Calu3 (cell line): ENCODE measurements around the gene ACAD11. TPM values are rescaled to one million over a fixed set of nuclear protein-coding genes. Genes with fewer than 3 reads are reported as not detected.

Experiments
- BruUV-seq: library from RNA; stranded (reverse); fragments of 400-500 nt; replicated peaks from 2 replicates; lab custom pipeline; 2021; lab: Mats Ljungman, UMichigan
- CTCF ChIA-PET: fragments of 300-600 bp; sonication (Branson Sonifier 250); formaldehyde crosslinking; loops from one replicate; lab custom pipeline; 2022; ENCODE audit warnings: antibody characterized with exemption; lab: Charles Lee
- DNase-seq: peaks from one replicate; pipeline ENCODE4 v3.0.0; 2022
- H3K27ac Mint-ChIP-seq: one replicate; pipeline ENCODE4 v1.8.0; 2022; ENCODE audit warnings: mixed read lengths; ENCODE audit not compliant: unreplicated experiment
- H3K27me3 Mint-ChIP-seq: one replicate; pipeline ENCODE4 v1.8.0; 2022; ENCODE audit warnings: mixed read lengths; ENCODE audit not compliant: unreplicated experiment
- H3K36me3 Mint-ChIP-seq: one replicate; pipeline ENCODE4 v1.8.0; 2022; ENCODE audit warnings: mild to moderate bottlenecking, moderate library complexity, mixed read lengths; ENCODE audit not compliant: insufficient read depth, unreplicated experiment
- H3K4me1 Mint-ChIP-seq: one replicate; pipeline ENCODE4 v1.8.0; 2022; ENCODE audit warnings: mild to moderate bottlenecking, low read depth, mixed read lengths; ENCODE audit not compliant: unreplicated experiment
- H3K4me3 Mint-ChIP-seq: one replicate; pipeline ENCODE4 v1.8.0; 2022; ENCODE audit warnings: mild to moderate bottlenecking, low read depth, moderate library complexity, mixed read lengths; ENCODE audit not compliant: unreplicated experiment
- H3K9me3 Mint-ChIP-seq: one replicate; pipeline ENCODE4 v1.8.0; 2022; ENCODE audit warnings: low read depth, mixed read lengths; ENCODE audit not compliant: unreplicated experiment
- intact Hi-C: fragments of 100-400 bp; cut with micrococcal nuclease; formaldehyde crosslinking; loops from one replicate; pipeline ENCODE4 v1.10.0; 2022; ENCODE audit not compliant: unreplicated experiment
- total RNA-seq: library from RNA; stranded (reverse); gene quantifications from 2 replicates; pipeline ENCODE4 v1.2.3, GENCODE V29; 2022
- TF ChIP-seq, protein P1 (sequence below): fragments of 200-600 bp; IDR thresholded peaks from one replicate; pipeline ENCODE4 v1.8.0; 2022; ENCODE audit warnings: antibody characterized with exemption; ENCODE audit not compliant: unreplicated experiment

Gene ACAD11
- total RNA-seq, 1 experiment from 2014 or later, result 14.6 TPM

DNA sequence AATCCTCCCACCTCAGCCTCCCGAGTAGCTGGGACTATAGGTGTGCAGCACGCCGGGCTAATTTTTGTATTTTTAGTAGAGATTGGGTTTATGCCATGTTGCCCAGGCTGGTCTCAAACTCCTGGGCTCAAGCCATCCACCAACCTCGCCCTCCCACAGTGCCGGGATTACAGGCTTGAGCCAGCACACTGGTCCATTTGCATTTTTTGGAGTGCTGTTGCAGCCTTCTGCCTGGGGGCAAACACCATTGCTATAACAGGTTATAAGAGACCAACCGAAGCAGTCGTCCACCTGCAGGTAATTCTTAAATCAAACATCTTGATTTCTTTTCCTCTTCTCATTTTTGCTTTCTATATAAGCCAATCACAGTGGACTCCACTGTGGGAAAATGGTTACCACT is 34.8 kb downstream of the ACAD11 start:
- H3K4me1 Mint-ChIP-seq, result peaks cover 3% of the 10 kb centered on the region
- no peaks in the 10 kb centered on the region for H3K36me3 Mint-ChIP-seq
- H3K9me3 Mint-ChIP-seq, result no peaks in the 10 kb centered on the region
- CTCF ChIA-PET, result no interaction called here
- TF ChIP-seq, protein P1, sequence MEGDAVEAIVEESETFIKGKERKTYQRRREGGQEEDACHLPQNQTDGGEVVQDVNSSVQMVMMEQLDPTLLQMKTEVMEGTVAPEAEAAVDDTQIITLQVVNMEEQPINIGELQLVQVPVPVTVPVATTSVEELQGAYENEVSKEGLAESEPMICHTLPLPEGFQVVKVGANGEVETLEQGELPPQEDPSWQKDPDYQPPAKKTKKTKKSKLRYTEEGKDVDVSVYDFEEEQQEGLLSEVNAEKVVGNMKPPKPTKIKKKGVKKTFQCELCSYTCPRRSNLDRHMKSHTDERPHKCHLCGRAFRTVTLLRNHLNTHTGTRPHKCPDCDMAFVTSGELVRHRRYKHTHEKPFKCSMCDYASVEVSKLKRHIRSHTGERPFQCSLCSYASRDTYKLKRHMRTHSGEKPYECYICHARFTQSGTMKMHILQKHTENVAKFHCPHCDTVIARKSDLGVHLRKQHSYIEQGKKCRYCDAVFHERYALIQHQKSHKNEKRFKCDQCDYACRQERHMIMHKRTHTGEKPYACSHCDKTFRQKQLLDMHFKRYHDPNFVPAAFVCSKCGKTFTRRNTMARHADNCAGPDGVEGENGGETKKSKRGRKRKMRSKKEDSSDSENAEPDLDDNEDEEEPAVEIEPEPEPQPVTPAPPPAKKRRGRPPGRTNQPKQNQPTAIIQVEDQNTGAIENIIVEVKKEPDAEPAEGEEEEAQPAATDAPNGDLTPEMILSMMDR, result no peak
- no peak for DNase-seq
- no peaks in the 10 kb centered on the region for H3K27me3 Mint-ChIP-seq
- no peak overlapping the region for H3K4me3 Mint-ChIP-seq
- no peak overlapping the region for H3K27ac Mint-ChIP-seq
- intact Hi-C loops, result no loop called here
- no TSS peak for BruUV-seq

DNA sequence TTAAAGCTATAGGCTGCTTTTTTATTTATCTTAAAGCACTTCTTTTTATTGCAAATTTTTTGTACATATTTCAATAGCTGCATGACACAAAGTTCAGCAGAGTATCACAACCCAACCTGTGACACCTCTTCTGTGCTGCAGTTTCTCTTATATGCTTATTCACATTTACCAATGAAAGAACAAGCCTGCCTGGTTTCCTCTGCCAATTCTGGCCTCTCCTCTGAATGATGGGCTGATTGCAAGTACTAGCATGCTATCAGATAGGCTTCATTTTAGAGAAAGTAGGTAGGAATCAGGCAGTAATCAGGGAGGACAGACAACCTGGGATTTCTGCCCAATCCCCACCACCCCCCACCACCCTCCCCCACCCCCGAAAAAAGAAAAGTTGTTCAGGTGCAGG is 36.0 kb downstream of the ACAD11 start:
- intact Hi-C loops, result no loop called here
- CTCF ChIA-PET, result no interaction called here
- H3K9me3 Mint-ChIP-seq, result no peaks in the 10 kb centered on the region

DNA sequence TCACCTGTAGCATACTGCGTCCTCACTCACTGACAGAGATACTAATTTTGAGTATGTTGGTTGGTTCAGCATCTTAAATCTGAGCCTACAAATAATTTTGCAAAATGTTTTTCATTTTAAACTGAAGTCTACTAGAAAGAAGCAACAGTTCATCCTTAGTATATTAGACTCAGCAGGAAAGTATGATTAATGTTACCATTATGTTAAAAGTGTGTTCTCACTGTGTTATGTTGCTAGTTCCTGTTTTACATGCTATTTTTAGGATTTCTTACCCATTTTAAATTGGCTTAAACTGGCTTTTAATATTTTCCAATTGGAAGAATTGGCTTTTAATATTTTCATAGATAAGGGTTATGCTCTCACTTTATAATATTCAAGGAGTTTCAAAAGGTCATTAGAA is 36.8 kb downstream of the ACAD11 start:
- DNase-seq, result no peak
- H3K36me3 Mint-ChIP-seq, result no peaks in the 10 kb centered on the region
- H3K27ac Mint-ChIP-seq, result no peak overlapping the region
- CTCF ChIA-PET, result no interaction called here
- no TSS peak for BruUV-seq
- TF ChIP-seq, protein P1, result no peak
- H3K9me3 Mint-ChIP-seq, result no peaks in the 10 kb centered on the region
- H3K4me3 Mint-ChIP-seq, result no peak overlapping the region
- H3K27me3 Mint-ChIP-seq, result no peaks in the 10 kb centered on the region
- intact Hi-C loops, result no loop called here
- H3K4me1 Mint-ChIP-seq, result no peaks in the 10 kb centered on the region

More for the DNA sequence above, 36.0 kb downstream of the ACAD11 start:
- TF ChIP-seq, protein P1, result no peak
- Mint-ChIP-seq H3K36me3 (no peaks in the 10 kb centered on the region), H3K27ac (no peak overlapping the region), H3K4me1 (no peaks in the 10 kb centered on the region), H3K27me3 (no peaks in the 10 kb centered on the region), H3K4me3 (no peak overlapping the region)
- no TSS peak for BruUV-seq
- no peak for DNase-seq

DNA sequence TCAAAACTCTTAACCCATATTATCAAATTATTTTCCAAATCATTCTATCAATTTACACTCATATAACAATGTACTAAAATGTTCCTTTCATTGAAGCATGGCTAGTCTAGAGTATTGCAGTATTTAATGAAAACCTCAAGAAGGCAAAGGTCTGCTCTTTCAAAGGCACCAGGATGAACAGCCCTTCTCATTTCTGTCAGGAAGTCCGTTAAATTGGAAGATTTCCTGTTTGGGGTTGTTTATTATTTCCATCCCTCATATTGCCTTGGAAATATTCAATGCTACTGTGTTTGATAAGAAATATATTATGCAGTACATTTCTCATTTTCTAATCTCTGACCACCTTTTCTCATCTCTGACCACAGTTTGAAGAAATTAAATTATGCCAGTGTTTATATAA is 37.5 kb downstream of the ACAD11 start:
- Mint-ChIP-seq H3K27me3 (no peaks in the 10 kb centered on the region), H3K4me3 (no peak overlapping the region), H3K4me1 (no peaks in the 10 kb centered on the region), H3K9me3 (no peaks in the 10 kb centered on the region), H3K27ac (no peak overlapping the region), H3K36me3 (no peaks in the 10 kb centered on the region)
- CTCF ChIA-PET, result no interaction called here
- BruUV-seq, result no TSS peak
- TF ChIP-seq, protein P1, result no peak
- no peak for DNase-seq
- intact Hi-C loops, result no loop called here
